GM19438 (cell line): ENCODE data around the gene CCNY.

ENCODE experiments used
- ATAC-seq: cut with Tn5 transposase; IDR thresholded peaks from one replicate; pipeline ENCODE4 v1.9.1; 2021; ENCODE audit warnings: low read depth; ENCODE audit not compliant: unreplicated experiment

CCNY gene

DNA sequence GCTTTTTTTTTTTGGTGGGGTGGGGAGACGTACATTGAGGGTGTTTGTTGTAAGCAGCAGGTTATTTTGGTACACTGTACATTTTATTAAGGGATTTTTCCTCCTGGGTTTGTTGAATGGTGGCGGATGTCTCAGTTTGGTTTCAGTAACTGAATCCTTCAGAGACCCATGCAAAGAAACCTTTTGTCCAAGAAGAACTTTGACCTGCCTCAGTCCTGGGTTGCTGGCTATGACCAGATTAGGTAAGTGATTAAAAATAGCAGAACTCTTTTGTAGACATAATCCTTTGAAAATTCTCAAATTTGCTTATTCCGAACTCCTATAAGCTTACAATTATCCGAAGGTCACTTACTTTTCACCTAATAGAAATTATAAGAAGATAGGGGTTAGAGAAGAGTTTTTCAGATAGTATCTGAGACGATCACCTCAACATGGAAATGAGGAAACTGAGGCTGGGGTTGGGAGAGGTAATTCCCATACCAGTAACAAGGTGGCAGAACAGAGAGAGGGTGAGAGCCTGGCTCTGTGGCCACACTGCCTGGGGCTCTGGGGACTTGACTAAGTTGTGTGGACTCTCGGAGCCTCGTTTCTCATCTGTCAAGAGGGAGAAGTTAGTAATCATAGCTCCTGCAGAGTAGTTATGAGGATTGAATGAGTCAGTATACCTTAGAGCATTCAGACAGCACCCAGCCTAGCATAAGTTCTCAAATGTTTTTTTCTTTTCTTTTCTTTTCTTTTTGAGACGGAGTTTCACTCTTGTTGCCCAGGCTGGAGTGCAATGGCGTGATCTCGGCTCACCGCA, 87.4 kb downstream of the CCNY start:
- ATAC-seq: no peak

DNA sequence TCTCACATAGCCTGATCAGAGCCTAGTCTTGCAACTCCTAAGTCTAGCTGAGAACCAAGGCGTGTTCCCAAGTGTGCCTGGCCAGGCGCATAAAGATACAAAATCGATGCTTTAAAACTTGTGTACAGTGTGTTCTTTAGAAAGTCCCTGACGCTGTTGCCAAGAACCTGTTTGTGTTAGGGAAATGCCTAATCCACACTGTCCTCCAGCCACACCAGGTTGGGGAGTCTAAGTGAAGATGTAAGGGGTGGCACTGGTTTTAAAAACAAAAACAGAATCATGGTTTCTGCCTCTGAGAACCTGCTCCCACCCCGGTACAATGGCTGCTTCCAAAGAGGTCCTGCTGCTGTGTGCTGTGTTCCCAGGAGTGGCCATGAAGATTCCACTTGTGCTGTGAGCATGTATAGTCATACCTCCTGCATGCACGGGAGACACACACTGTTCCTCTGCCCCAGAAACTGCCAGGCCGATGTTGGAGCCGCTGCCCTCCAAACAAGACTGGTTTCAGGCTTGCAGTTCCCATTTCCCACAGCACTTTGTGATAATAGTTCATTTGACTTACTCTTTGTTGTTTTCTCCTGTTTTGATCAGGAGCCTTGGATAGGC, 88.5 kb downstream of the CCNY start:
- ATAC-seq: no peak

- no peak for ATAC-seq
These were observed 89.3 kb downstream of the CCNY start for GRCh38 chr10:35425595-35425994.

GRCh38 chr10:35426657-35427056, 90.3 kb downstream of the CCNY start:
- no peak for ATAC-seq

DNA sequence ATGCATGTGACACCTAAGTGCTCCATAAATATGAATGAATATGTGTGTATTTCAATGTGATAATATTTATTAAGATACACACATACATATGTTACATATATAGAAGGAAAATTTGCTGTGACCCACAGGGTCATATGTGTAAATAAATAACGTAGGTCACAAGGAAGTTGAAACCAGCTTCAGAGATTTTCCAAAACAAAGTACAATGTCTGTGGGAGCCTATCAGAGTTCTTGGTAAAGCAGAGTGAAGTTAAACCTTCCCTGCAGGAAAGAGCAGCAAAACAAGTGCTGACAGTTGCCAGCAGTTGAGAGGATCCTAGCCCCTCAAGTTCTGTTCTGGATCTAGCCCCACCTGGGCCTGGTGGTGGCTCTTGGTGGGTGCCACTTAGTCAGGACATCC, 91.2 kb downstream of the CCNY start:
- ATAC-seq: no peak

GRCh38 chr10:35428521-35428920, 92.2 kb downstream of the CCNY start:
- ATAC-seq: no peak

DNA sequence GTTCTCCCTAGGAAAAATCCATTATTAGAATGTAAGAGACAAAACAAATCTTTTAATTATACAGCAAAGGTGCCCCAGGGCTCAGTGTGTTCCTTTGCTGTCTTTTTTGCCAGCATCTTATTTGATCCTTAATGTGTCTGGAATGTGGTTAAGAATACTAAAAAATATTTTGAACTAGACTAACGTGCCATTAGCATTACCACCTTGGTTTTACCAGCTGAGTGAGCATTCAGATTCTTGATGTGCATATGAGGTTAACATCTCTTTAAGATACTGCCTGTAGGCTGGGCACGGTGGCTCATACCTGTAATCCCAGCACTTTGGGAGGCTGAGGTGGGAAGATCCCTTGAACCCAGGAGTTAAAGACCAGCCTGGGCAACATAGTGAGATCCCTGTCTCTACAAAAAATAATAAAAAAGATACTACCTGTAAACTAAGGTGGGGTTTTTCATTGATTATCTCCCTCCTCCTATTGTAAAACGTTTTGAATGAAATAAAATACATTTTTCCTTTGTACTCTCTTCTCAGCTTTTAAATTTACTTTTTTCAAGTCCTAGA, 96.6 kb downstream of the CCNY start:
- ATAC-seq: no peak

DNA sequence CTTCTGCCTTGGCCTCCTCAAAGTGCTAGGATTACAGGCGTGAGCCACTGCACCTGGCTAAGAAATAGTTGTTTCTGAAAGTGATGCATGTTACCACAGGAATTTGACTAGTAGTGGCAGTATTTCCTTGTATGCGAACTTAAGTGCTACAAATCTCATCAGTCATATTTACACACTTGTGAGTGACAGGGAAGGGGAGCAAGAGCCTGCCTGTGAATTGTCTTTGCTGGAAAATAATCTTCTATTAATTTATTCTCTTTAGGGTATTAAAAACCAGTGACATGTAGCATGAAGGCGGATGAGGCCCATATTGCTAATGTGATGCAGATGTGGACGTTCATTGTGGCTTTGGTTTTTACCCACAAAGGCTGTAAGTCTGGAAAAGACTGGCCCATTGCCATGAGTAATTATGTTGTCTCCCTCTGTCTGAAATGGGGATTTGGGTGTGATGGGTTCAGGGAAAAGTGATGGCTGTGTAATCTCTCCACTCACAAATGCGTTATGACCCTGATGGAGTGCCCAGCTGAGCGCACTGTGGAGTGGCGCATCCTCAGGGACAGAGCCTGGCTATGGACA, 97.6 kb downstream of the CCNY start:
- peak; percentile 66 for ATAC-seq

DNA sequence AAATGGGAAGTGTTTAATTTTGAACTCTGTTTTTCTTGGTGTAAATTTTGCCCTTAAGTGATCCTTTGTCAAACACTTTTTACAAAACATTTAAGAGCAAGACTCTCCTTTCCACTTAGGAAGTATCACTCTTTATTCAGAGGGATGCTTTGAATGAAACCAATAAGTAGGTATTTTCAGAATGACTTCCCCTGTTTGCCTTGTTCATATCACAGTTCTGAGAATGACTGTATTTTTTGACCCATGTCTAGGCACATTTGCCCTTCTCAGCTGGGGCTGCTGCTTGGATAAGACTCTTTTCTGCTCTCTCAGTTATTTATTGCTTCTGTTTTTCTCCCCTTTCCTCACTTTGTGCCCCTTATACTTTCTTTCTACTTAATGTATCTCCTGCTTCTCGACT, 98.2 kb downstream of the CCNY start:
- ATAC-seq: no peak

DNA sequence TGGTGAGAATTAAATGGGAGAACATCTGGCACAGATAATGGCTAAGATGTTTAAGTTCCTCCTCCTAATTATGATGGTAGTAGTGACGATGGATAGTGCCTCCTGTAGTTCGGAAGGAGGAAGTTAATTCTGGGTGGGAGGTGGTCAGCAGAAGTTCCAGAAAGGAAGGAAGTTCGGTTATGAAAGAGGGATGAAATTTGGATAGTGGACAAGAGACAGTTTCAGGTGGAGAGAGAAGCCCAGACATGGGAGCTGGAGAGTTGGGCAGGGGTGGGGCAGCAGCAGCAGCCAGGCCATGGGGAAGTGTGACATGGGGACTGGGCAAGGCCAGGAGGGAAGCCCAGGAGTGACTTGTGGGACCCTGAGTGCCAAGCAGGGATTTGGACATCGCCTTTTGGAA, 99.5 kb downstream of the CCNY start:
- no peak for ATAC-seq

GRCh38 chr10:35437829-35438228, 101.5 kb downstream of the CCNY start:
- no peak for ATAC-seq

- no peak for ATAC-seq
These were observed 102.6 kb downstream of the CCNY start for GRCh38 chr10:35438718-35439571.

- no peak for ATAC-seq
These were observed 103.7 kb downstream of the CCNY start for GRCh38 chr10:35440016-35440415.

- no peak for ATAC-seq
These were observed 105.7 kb downstream of the CCNY start for GRCh38 chr10:35442028-35442427.

DNA sequence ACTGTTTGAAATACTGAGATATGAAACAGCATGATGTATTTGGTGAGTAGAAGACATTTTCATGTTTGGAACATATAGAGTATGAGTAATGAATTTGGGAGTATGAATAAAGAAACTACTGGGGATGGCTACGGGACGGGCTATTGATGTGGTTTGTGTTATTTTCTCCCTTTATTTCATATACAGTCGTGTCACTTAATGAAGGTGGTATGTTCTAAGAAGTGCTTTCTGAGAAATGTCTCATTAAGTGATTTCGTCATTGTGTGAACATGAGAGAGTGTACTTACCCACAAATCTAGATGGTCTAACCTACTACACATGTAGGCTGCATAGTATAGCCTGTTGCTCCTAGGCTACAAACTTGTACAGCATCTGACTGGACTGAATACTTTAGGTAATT, 106.3 kb downstream of the CCNY start:
- ATAC-seq: no peak

DNA sequence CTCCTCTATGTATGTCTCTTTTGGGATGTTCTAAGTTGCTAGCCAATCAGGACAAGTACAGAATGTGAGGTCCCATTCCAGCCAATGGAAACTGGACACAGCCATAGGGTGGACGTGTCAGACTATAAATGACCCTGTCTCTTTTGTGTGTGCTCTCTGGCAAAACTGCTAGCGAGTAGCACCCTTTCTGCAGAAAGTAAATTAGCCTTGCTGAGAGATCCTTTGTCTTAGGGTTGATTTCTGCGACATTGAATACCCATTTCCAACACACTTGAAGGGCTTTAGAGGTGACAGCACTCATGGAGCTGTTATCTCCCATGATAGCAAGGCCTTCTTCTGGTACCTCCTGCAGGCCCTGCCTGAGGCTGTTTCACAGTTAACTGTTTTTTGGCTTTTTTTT, 107.5 kb downstream of the CCNY start:
- no peak for ATAC-seq

GRCh38 chr10:35445150-35445884, 109.0 kb downstream of the CCNY start:
- ATAC-seq: no peak

DNA sequence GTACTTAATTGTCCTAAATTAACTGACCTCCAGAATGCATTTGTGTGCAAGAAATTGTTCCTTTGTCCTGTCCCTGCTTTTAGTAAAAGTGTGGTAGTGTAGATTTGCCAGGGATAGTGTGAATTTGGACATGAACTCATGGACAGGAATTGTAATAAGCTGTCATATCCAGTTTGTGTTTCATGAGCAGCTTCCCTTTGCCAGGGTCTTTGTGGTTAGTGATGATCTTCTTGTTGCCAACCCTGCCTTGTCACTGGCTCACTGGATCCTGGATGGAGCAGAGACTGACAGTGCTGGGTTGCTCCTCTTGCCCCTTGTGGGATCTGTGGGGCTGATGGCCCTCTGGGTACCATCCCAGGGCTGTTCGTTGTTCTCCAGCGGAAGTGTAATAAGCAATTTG, 110.1 kb downstream of the CCNY start:
- no peak for ATAC-seq

DNA sequence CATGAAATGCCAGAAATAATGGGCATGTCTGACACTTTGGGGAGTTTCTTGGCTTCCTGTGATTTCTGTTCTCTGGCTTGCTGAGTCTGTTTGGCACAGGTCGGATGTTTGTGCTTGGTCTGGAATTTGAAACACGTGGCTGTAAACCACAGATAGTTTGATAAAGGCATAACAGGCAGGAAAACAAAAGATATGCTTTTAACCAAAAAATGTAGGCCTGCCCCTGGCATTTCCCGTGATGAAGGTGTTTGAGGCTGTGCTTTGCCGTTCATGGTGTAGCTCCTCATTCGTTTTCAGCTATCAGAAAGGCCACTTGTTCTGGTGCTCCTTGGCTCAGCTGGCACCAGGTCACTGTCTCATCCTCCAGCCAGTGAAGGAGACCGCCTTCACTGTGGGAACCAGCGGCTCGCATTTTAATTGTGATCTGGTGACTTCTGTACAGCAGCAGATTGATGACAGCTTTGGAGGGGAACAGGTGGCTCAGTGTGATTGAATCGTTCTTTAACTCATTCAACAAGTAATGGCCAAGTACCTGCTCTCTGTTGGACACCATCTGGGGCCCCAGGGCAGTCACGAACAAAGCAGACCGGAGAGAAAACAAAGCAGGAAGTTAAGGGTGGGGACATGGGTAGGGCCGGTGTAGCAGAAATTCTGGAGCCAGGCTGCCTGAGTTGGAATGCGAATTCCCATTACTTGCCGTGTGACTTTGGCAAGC, 111.5 kb downstream of the CCNY start:
- ATAC-seq: no peak
